Kasumi-1 (cell line): ENCODE measurements around the gene ESPNL.

Experiments
- DNase-seq, 2 experiments: peaks; one replicate each; lab custom pipeline; 2025; lab: John Stamatoyannopoulos, UW

ESPNL gene

GRCh38 chr2:238141541-238142318 is 41.6 kb downstream of the ESPNL start:
- DNase-seq = peak in 1 of 2 experiments; percentile 5

- no peak for DNase-seq
Observed at GRCh38 chr2:238142382-238143205, 42.5 kb downstream of the ESPNL start.

GRCh38 chr2:238143239-238143951 is 43.3 kb downstream of the ESPNL start:
- DNase-seq = no peak

- DNase-seq = no peak
Observed at GRCh38 chr2:238144262-238144661, 44.1 kb downstream of the ESPNL start.

DNA sequence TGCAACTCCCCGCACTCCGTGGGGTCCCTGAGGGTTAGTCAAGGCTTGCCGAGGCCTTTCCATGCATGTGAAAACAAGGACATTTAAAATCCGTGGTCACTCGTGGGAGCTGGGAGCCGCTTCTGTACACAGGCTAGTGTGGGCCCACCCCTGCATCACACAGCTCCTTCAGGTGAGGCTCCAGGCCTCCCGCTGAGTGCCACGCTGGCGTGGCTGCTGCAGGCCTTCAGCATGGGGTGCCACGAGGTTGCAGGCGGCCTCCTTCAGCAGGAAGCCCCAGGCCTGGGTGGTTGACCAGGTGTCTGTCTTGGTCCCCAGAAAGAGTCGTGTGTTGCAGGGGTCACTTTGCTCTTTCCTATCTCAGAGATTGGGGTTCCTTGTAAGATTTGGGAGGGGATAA is 44.9 kb downstream of the ESPNL start:
- DNase-seq = no peak

GRCh38 chr2:238145851-238146250 is 45.7 kb downstream of the ESPNL start:
- no peak for DNase-seq

GRCh38 chr2:238146884-238147544 is 46.9 kb downstream of the ESPNL start:
- DNase-seq = no peak

DNA sequence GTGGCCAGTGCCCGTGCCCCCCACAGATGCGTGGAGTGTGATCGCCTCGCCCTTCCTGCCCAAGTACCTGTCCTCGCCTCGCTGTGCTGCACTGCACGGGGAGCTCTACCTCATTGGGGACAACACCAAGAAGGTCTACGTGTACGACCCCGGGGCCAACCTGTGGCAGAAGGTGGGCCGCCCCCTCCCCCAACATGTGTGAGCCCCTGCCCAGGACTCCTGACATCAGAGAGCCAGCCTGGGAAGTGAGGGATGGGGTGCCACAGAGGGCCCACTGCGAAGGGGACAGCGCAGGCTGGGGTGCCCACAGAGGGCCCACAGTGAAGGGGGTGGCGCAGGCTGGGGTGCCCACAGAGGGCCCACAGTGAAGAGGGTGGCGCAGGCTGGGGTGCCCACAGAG is 48.8 kb downstream of the ESPNL start:
- DNase-seq = no peak

DNA sequence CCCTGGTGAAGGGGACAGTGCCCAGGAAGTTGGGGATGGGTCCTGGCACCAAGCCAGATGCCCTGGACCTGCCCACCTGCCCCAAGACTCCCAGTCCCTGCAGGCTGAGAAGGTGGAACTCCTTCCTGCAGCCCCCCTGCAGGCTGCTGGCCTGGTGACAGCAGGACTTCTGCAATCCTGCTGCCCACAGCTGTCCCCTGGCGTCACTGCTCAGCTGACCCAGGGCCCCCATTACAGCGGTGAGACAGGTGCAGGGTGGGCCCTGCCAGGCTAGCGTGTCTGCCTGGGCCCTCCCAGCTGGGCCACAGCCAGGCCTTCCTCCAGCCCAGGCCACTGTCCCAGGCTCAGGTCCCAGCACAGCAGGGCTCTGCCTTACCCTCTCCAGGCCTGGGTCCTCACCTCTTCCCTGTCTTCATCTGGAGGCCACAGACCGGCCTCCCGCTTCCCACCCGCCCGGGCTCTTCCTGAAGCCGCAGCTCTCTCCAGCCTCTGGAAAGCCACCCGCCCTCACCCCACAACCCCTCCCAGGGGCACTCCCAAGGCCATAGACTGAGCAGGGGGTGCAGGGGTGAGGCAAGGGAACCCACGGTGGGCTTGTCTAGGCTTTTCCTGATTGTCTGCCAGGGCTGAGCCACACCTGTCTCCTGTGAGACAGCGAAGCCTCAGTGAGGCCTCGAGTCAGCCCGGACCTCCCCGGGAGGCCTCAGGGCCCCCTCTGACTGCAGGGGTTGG is 49.9 kb downstream of the ESPNL start:
- no peak for DNase-seq

DNA sequence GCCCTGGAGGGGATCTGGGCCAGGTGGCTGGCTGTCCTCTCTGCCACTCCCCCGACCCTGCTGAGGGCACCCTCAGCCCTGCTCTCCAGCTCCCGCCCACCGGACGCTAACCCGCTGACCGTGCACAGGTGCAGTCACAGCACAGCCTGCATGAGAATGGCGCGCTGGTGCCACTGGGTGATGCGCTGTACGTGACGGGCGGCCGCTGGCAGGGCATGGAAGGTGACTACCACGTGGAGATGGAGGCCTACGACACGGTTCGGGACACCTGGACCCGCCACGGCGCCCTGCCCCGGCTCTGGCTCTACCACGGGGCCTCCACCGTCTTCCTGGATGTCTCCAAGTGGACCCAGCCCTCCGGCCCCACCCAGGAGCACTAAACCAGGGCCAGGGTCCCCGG is 50.5 kb downstream of the ESPNL start:
- DNase-seq = no peak

- no peak for DNase-seq
Observed at GRCh38 chr2:238151205-238151604, 51.1 kb downstream of the ESPNL start.

- no peak for DNase-seq
Observed at GRCh38 chr2:238151628-238152235, 51.6 kb downstream of the ESPNL start.

- DNase-seq = no peak
Observed at GRCh38 chr2:238152771-238153688, 52.9 kb downstream of the ESPNL start.

DNA sequence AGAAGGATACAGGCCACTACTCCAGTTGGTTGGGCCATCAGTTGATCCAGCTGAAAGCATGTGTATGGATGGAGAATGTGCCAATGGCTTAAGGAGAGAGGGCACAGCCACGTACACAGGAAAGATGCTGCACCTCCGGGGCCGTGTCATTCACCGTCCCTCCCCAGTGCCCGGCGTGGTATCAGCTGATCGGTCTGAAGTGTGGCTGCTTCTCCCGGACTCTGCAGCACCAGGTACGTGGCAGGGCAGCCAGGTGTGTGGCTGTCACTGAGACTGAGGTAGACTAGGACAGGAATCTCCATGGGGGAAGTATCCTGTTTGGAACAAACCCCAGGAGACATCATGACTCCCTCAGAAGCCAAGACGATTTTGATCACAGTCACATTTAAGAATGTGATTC is 54.4 kb downstream of the ESPNL start:
- no peak for DNase-seq

- no peak for DNase-seq
Observed at GRCh38 chr2:238155051-238155760, 55.1 kb downstream of the ESPNL start.

DNA sequence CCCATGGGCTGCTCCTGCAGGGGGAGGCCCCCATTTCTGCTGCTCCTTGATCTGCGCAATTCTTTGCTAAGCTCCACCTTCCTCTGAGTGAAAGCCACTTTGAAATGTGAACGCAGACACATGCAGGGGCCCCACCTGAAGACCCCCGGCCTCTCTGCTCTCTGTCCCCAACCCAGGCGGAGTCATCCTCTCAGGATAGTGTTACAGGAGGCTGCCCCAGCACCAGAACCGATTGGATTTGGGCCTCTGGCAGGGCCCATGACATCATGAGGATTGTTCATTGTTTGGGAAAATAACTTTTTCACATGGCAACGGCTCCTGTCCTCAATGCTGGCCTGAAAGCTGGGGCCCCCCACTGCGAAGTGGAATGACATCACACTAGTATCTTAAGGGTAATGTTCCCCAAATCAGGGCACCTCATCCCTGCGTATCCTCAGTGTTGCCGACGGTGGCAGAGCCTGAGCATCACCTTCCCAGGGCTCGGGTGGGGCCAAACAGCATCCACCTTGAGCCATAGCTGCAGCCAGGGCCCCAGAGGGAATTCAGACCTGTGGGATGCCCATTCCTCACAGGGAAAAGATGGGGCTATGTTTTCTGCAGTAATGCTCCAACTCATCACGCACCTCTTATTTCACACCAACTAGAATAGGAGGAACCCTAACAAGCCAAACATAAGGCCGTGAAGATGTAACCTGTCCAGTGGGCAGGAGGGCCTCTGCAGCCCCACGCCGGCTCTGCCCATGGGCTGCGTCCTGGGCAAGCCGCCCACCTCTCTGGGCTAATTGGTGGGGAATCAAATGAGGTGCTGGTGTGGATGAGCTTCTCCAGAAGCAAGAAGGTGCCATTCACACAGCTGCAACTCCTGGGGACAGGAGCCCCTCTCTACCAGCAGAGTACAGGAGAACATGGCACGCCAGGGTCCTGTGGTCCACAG is 55.9 kb downstream of the ESPNL start:
- no peak for DNase-seq

- DNase-seq = no peak
Observed at GRCh38 chr2:238157506-238158017, 57.4 kb downstream of the ESPNL start.

DNA sequence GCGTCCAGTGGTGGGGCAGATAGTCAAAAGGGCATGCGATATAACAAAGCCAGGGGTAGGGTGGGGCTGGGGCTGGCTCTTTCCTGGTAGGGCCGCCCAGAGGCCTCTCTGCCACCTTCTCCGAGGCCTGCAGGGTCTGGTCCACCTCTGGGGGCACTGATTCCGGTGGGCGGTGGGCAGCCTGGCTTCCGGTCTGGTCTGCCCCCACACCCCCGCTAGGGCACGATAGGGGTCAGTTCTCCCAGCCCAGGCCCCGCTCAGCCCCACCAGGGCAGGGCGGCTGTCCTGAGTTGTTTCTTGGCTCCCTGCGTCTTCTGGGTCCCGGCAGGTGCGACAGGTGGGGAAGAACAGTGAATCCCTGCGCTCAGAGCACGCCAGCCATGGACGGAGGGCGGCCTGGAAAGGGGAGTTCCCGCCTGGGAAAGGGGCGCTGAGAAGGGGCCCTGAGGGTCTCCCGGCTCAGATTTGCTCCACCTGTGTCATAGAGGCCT is 57.9 kb downstream of the ESPNL start:
- no peak for DNase-seq
